Stimulated activated CD8-positive, alpha-beta memory T cell treated with anti-CD3 and anti-CD28 coated beads, Interleukin-7, amount 100 ng/mL, for 48 hours (primary cell): Measurements from ENCODE around the gene IBA57.

ENCODE experiments used
- DNase-seq, 2 donors: peaks; one replicate each; pipeline ENCODE4 v3.0.0-alpha.2; 2020; ENCODE audit warnings: low read depth in 1 of 2; ENCODE audit errors: extremely low read depth in 1 of 2

Gene IBA57

DNA sequence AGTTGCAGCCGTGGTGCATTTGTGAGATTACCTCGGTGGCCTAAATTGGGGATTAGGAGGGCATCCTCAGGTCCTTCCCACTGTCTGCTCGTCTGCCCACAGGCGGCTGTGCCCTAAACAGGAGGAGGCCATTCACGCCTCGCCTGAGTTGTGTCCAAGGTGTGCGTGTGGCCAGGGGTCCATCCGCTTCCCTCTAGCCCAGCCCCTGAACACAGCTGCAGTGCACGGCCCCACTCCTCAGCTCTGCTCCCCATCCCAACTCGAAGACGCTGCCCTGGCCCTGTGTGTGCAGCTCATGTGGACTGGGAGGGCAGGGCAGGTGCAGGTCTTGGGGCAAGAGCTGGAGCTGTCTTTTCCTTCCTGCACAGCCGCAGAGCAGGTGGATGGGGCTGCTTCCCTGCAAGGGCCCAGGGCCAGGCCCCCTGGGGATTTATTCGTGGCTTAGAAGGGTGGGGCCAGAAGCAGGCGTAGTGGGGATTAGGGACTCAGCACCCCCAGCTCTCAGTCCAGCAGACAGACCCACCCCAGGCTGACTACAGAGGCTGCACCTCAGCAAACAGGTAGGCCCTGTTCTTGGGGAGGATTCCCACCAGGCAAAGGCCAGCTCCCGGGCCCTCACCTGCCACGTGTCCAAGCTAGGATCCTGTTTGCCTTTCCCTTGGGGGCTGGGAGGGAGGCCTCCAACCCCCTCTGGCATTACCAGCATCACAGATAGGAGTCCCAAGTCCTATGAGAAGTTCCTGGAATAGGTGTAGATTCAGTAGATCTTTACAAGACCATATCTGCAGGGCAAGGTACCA, 21.2 kb upstream of the IBA57 start:
- DNase-seq, result no peak

DNA sequence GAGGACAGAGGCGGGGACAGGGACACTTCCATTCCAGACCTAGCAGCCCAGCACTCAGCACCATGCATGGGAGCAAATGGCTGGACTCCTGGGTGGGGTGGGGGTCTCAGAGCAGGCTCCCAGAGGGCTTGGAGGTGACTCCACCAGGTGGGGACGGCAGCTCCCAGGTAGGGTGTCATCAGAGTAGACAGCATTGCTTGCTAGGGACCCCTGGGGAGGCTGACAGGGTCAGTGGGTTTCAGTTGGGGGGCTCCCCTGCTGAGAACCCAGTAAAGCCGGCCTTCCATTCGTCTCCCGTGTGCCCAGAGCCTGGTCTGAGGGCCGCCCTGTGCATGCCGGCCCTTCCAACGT, 20.6 kb upstream of the IBA57 start:
- no peak for DNase-seq

DNA sequence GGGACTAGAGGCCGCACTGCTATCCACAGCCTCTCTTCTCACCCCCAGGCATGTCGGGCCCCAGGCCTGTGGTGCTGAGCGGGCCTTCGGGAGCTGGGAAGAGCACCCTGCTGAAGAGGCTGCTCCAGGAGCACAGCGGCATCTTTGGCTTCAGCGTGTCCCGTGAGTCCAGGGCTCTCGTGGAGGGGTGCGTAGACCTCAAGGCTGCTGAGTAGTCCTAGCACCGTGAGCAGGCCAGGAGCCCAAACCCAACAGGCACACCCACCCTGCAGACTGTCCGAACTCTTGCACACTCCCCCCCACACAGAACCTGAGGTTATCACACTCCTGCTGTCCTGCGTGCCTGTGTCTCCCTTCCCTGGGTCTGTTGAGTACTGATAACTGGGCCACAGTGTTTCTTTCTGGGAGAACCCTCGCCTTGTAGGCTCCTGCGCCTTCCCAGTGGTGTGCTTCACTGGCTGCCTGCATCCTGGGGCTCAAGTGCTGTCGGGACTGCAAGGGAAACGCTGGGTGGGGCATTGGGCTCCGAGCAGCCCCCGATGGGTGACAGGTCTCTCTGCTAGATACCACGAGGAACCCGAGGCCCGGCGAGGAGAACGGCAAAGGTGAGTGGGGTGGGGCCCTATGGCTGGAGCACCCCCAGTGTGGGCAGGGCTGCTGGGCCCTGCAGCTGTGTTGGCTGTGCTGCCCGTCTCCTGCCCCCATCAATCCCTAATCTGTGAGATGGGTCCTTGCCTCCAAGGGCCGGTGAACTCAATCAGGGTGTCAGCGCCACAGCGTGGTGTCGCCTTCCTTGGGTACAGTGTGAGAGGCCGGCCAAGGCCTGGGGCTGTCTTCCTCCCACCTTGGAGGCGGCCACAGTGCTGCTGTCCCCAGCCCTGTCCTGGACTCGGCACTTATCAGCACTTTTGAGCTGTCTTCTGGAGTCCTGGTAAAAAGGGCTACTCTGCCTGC, 19.9 kb upstream of the IBA57 start:
- no peak for DNase-seq

DNA sequence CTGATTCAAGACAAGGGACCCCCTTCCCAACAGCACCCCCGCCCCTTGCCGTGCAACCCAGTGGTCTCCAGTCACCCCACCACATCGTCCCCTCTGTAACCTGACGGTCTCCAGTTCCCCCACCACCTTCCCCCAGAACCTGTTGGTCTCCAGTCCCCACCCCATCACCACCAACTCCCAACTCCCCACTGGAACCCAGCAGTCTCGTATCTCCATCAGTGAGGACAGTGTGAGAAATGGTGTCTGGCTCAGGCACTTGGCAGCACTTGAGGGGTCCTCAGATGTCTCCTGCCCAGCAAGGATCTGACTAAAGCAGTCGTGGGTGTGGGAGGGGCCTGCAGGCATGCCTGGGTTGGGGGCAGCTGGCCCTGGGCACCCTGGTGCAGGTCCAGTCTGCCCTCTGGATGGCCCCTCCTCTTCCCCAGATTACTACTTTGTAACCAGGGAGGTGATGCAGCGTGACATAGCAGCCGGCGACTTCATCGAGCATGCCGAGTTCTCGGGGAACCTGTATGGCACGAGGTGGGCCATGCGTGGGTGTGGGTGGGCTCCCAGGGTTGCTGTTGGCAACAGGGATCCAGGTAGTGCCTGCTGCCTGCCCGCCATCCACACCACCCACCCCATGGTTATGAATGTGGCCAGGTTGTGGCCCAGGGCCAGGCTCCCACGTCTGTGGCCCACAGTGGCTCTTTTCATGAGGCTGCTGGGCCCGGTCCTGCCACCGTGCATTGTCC, 19.0 kb upstream of the IBA57 start:
- DNase-seq, result no peak

DNA sequence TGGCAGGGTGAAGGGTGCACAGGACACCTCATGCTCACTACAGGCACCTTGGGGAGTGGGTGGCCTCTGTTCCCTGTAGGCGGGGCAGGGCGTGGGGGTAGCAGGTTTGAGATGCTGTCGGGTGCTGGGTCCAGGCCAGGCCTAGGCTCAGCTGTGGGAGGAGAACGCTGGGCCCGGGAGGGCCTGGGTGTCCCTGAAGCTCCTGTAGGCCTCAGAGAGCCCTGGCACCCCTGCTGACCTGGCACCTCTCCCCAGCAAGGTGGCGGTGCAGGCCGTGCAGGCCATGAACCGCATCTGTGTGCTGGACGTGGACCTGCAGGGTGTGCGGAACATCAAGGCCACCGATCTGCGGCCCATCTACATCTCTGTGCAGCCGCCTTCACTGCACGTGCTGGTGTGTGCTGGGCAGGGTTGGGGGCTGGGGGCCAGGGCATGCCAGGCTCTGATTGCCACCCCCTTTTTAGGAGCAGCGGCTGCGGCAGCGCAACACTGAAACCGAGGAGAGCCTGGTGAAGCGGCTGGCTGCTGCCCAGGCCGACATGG, 18.4 kb upstream of the IBA57 start:
- no peak for DNase-seq

DNA sequence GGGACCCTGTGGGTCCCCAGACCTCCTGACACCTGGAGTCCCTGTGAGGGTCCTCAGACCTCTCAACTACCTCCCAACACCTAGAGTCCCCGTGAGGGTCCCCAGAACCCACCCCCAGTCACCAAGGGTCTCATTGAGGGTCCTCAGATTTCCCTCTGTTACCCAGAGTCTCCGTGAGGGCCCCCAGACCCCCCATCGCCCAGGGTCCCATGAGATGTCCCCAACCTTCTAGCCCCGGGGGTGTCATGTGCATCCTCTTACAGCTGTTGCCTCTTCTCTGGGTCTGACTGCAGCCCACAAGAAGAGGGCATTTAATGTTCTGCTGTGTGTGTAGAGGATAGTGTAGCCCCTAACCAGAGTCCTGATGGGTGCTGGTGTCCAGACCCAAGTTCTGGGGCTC, 17.8 kb upstream of the IBA57 start:
- DNase-seq, result no peak

DNA sequence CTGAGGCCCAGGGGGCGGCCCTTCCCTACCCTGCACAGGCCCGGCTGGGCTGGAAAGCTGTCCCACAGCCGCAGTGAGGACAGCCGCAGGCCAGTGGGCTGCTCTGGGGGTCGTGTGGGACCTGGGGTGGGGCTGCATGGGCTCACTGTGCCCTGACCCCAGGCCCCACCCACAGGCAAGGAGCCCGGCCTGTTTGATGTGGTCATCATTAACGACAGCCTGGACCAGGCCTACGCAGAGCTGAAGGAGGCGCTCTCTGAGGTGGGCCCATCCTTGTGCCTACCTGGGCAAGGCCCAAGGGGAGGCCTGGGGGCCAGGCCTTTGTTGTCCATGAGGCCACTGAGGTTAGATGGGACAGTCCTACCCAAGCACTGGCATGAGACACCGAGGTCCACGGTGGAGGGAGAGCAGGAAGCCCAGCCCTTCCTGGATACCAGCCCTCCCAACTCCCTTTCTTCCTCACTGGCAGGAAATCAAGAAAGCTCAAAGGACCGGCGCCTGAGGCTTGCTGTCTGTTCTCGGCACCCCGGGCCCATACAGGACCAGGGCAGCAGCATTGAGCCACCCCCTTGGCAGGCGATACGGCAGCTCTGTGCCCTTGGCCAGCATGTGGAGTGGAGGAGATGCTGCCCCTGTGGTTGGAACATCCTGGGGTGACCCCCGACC, 17.3 kb upstream of the IBA57 start:
- no peak for DNase-seq

DNA sequence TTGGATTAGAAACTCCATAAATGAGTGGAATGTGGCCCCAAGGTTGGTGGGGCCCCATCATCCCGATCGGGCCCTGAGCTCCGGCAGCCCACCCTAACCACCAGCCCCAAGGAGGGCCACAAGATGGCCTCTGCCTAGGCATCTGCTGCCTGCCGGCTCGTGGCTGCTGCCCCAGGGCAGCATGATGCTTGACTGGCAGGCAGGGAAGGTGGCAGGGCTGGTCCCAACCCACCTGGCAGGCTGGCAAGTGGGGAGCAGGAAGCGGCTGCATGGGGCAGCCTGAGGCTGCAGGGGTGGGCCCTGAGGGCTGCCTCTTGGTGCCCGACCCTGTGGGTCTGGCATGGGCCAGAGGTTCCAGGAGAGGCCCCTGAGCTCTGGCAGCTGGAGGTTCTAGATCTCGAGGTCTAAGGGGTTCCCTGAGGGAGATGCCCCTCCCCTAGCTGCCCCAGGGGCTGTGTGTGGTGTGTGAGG, 16.6 kb upstream of the IBA57 start:
- DNase-seq, result no peak

DNA sequence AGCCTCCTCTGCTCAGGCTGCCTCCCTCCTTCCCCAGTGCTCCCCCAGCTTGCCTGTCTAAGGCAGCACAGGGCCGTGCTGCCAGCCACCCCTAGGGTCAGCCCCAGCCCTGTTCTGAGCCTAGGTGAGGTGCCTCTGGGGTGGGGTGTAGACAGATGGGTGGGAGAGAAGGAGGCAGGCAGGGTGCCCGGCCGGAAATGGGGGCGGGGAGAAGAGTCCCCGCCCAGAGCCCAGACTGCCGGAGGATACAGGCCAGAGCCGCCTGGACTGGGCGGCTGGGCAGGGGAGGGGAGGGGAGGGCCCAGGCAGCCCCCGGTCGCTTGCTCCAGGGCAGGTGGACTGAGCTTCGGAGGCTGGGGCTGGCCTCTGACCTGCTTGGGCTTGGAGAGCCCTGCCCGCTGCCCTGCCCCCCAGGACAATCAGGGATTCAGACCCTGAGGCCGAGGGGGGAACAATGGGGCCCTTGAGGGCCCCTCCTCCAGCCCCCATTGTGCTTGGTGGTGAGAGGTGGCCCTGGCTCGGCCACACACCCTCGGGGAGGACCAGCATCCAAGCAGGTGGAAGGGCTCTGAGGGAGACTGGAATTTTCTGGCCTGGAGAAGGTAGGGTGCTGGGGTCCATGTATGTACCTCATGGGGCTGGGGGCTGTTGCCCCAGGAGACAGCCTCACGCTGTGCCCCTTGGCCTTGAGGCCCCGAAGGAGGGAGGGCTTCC, 16.0 kb upstream of the IBA57 start, which contains the start of gene GJC2:
GJC2 (plus strand) TSS at position 525 of the 714 bp plus-strand sequence. CDS start 7,829 bp downstream, outside the sequence.
- no peak for DNase-seq

DNA sequence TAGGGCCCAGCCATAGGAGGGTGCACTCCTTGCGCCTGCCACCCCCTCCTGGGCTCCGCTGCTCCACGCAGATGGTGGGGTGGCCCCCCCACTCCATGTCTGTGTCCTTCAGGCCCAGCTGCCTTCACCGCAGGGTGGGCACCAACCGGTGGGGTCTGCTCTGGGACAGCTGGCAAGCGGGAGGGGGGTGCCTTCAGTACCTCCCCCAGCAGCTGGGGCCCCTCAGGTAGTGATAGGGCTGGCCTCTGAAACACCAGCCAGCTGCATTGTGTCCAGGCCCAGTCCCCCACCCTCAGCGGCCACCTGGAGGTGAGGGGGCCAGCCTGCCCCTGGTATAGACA, 15.5 kb upstream of the IBA57 start:
- no peak for DNase-seq

DNA sequence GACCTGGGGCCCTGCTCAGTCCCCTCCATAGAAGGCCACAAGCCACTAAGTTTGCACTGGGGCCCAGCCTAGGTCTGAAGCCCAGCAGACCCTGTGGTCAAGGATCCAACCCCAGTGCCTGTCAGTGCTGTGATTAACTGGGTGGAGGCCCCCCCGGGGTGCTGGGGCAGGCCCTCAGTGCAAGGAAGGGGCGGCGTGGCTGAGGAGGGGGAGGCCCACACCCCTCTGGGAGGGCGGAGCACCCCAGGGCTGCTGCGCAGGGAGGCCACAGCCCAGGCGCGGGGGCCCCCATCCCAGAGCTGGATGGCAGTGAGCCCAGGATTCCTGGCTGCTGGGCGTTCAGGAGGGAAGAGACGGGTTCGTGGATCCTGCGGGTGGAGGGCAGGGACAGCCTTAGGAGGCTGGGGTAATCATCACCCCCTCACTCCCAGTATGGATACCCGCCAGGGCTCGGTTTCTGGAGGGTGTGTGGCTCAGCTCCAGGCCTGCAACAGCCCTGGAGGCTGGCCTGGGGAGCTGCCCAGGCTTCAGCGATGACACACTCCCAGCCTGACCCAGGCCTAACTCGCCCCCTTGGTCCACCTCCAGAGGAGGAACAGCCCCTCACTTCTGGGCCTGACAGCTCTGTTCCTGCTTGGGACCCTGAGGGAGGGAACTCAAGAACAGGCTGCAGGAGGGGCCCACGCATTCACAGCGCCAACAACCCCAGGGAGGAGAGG, 15.0 kb upstream of the IBA57 start:
- no peak for DNase-seq

DNA sequence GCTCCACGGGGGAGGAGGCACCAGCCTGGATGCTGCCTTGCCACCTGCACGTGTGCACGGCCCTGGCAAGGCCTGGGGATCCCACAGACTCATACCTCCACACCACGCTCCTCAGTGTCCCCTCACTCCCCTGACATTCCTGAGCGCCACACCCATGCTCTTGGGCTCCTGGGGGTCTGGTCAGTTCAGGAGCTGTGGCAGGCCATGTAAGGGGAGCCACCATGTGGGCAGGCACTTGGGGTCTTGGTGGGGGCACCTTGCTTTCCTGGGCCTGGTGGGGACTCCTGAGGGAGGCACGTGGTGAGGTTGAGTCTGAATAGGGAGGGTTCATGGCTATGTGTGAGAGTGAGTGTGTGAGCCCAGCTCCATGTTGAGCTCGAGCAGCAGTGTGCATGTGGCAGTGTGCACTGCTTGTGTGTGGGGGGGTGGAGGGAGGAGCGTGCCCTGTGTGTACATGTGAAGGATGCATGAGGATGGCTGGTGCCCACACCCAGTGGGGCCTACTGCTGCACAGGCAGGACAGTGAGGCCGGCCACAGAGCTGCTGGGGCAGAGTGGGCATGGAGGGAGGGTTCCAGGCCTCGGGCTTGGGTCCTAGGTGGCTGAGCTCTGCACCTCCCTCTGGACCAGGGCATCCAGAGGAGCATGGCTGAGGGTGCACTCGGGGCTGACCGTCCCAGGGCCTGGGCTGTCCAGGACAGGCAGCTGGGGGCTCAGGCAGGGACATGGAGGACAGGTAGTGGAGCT, 14.3 kb upstream of the IBA57 start:
- DNase-seq, result no peak

DNA sequence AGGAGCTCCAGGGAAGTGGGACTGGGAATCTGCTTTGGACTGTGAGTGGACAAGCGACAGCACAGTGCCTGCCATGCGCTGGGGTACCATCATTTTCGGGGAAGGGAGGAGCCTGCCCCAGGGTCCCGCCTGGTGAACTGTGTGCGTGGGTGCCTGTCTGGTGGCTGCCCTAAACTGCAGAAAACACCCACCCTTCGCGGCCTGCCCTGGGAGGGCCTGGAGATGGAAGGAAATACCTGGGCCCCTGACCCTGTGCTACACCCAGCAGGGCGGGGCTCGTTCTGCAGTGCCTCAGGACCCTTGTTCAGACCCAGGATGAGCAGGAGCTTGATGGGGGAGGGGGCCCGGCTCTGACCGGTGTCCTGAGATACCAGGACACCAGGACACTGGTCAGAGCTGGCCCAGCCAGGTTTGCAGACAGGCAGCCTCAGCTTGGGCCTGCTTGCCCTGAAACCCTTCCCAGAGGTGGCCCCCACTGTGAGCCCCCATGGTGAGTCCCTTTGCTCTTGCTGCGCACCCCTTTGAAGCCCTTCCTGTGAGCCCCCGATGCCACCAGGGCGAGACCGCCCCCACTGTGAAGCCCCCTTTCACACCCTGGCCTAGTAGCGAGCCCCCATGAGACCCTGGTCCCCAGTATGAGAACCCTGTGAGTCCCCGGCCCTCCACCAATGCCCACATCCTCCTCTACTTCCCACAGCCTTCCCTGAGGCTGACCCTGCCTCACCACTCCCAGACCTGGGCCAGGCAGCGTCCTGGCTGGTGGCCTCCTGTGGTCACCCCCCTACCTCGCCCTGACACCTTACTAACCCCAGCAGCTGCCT, 13.3 kb upstream of the IBA57 start:
- no peak for DNase-seq

DNA sequence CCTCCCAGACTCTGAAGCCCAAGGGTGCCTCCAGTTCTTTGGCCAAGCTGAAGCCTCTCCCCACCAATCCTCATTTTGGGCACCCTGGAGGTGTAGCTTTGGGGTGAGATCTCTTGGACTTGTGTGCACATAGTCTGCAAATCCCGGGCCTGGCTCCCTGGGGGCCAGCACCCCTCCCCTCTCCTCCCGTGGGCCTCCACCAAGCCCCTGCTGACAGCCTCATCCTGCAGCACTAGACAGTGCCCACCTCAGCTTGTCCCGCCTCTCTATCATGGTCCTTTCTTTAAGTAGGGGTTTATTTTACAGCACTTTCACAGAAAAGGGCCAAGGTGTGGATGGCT, 12.7 kb upstream of the IBA57 start:
- DNase-seq, result no peak

DNA sequence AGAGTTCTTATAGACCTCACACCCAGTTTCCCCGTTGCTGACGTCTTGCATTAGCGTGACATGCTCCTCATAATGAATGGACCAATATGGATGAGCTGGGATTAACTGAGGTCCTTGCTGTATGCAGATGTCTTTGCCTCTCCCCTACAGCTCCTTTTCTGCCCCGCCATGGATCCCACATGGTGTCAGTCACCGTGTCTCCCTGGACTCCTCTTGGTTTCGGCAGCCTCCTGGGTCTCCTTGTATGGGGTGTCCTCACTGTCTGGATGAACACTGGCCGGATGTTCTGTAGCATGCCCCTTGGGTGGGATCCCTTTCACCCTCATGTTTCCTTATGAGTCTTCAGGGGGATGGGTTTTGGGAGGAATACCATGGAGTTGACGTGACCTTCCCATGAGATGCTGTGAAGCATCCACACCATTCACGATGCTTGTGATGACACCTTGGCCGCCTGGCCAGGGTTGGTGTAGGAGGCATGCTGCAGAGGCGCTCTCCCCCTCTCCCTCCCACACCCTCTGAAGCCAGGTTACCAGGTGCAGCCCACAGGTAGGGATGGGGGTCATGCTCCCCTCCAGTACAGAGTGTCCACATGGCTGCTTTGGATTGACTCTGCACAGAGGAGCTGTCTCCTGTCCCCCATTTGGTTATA, 11.5 kb upstream of the IBA57 start:
- no peak for DNase-seq

DNA sequence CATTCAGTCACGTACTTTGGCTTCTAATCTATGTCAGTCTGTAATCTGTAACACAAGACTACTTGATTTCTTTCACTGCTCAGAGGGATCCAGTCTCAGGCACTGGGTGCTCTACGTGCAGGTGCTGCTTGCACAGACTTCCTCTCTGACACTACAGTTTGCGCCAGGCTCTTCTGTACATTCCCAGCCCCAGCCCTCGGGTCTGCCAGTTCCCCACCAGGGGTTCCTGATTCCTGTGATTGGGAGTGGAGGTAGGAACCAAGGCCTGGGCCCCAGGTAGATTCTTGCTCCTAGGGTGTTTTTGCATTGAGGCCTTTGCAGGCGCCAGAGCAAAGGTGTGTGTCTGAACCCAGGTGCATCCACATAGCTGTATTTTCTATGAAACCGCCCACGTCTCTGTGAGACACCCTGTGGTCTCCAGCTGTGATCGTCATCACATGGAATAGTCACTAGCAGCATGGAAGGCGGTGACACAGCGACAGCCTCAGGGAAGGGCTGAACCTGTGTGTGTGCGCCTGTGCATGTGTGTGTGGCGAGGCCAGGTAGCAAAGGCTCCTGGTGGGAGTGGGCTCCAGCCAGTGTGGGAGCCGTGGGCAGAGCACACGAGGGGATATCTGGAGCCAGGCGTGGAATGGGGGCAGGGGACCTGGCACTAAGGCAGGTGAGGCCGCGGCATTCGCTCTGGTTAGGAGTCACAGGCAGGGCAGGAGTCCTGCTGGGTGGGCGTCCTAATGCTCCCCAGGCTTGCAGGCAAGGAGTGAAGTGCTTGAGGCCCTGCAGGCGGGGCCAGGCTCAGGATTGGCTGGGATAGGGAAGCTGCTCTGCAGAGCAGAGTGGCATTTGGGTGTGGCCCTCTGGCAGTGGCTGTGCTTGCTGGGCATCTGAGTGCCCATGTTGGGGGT, 10.7 kb upstream of the IBA57 start:
- DNase-seq, result peak in 1 of 2 donors; percentile 45
